Epidermal melanocyte (primary cell): ENCODE data around the gene PLEKHN1.

Experiments
- DNase-seq: peaks from one replicate; pipeline ENCODE4 v3.0.0; 2011; ENCODE audit warnings: low spot score; ENCODE audit not compliant: insufficient read length

The PLEKHN1 gene, protein sequence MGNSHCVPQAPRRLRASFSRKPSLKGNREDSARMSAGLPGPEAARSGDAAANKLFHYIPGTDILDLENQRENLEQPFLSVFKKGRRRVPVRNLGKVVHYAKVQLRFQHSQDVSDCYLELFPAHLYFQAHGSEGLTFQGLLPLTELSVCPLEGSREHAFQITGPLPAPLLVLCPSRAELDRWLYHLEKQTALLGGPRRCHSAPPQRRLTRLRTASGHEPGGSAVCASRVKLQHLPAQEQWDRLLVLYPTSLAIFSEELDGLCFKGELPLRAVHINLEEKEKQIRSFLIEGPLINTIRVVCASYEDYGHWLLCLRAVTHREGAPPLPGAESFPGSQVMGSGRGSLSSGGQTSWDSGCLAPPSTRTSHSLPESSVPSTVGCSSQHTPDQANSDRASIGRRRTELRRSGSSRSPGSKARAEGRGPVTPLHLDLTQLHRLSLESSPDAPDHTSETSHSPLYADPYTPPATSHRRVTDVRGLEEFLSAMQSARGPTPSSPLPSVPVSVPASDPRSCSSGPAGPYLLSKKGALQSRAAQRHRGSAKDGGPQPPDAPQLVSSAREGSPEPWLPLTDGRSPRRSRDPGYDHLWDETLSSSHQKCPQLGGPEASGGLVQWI

DNA sequence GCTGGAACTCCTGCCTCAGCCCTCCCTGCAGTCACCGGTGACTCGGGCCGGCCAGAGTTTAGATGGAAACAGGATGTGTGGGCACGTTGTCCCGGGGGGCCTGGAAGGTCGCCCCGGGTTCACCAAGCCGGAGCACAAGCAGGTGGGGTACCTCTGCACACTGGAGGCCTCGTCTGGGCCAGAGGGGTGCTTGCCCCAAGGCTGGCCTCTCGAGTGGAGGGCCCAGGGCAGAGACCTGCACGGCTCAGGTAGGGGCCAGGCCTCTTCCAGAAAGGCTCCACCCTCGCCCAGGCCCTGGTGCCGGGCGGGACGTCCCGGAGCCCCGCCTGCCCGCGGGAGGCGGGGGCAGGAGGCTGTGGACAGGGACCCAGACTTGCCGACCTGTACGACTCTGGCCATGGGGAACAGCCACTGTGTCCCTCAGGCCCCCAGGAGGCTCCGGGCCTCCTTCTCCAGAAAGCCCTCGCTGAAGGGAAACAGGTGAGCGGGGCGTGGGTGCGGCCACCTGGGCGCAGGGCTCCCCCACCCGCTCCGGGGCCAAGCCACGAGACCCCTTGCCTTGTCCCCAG, at the start of gene PLEKHN1:
TSS of gene PLEKHN1 (plus strand) at position 348 of the 569 bp plus-strand sequence. CDS start at position 398, 50 bp downstream.
- DNase-seq, result no peak

DNA sequence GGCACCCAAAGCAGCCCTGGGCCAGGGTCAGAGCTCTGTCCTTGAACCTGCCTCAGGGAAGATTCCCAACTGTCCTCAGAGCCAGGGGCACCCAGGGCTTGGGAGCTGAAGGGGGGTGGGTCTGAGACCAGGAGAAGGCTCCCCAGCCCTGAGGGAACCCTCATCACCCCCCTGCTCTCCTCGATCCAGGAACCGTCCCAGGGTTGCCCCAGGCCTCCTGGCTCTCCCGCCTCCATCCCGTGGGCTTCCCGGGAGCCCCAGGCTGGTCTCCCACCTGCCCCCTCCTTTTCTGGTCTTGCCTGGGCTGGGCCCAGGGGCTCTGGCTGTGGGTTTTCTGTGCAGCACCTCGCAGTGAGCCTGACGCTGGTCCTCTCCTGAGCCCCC, 49.2 kb upstream of the PLEKHN1 start:
- DNase-seq, result no peak

DNA sequence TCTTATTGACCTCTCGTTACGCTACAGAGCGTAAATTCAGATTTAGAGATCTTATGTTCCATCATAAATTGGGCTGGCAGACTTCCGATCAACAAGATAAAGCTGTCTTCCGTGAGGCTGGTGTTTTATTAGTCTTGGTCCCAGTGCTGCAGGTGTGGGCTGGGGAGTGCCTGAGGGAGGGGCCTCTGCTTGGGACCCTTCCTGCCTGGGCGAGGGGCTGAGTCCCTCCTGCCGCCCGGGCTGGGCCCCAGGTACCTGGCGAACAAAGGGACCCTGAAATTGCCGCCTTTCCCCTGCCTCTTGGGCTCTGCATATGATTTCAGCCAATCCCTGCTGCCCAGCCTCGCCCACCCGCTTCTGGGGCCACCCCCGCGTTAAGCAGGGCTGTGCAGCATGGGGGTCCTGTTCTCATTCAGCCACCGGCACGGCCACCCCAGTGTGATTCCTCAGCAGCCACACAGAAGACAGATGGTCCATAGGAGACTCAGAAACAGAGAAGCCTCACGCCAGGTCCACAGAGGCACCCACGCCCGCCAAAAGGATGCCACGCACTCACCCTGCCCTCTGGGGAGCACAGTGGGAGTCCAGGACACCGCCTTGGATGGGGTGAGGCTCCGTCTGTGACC, 48.7 kb upstream of the PLEKHN1 start:
- no peak for DNase-seq

DNA sequence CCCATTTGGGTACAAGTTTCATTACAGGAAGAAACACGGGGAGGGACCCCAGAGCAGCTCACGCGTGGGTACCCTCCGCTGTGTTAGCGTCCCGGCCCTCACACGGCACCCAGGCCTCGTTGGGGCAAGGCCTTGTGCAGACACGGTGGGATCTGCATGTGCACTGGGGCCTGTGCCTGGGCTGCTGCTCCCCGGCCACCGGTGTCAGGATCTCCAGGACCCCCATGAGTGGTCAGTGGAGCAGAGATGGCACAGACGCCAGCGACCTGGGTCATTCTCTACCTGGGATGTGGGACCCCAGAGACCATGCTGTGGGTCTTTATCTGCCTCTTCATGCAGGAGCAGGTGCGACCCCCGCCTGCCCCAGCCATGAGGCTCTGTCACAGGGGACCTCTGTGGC, 47.9 kb upstream of the PLEKHN1 start:
- no peak for DNase-seq

DNA sequence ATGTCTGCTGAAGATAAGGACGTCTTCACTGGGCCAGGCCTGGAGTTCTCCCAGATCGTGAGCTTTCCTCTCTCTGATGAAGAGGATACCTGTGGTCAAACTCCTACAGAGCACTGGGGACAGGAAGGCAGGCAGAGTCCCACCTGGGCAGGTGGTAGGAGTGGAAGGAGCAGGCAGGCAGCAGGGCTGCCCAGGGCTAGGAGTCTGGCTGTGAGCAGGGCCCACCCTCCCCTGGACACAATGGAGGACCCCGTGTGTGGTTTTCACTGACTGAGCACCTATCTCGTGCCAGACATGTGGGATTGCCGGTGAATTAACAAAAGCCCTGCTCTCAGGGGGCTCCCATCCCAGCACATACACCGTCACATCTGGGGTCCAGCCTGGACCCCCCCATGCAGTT, 47.4 kb upstream of the PLEKHN1 start:
- no peak for DNase-seq

DNA sequence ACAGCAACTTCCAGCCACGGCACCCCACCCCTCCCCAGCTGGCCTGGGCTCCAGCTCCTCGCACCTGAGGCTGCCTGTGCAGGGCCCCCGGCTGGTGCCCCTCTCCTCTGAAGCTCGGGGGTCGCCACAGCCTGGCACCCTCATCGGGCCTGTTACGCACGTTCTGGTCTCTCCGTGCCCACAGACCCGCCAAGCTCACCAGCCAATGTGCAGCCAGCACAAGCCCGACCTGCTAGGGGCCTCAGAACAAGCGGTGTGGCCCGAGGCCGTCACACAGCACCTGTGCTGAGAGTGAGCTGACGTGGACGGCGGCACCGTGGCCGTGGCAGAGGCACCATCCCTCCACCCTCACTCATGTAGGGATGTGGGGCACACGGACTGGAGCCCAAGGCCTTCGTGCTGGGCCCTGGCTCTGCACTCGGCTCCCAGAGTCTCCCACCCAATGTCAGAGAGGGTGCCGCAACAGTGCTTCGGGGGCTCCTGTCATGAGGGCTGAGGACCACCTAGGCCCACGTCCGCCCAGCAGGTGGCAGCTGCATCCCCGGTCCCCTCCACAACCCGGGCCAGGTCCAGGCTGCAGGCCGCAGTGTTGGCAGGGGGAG, 46.9 kb upstream of the PLEKHN1 start:
- DNase-seq, result no peak

DNA sequence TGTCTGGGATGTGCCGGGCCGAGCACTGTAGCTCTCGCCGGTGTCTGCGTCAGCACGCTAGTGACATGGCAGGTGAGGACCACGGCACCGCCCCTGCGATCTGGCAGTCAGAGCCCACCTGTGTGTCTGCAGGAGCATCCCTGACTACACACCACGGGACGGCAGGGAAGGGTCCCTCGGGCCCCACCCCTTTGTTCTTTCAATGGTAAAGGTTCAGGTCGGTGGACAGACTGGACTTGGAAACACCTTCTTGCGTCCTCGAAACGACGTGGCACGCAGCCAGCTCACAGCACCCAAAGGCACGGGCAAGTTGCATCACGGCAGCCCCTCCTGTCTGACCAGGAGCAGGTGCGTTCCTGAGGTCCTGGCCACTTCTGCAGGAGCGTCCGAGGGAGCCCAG, 46.3 kb upstream of the PLEKHN1 start:
- DNase-seq, result no peak

DNA sequence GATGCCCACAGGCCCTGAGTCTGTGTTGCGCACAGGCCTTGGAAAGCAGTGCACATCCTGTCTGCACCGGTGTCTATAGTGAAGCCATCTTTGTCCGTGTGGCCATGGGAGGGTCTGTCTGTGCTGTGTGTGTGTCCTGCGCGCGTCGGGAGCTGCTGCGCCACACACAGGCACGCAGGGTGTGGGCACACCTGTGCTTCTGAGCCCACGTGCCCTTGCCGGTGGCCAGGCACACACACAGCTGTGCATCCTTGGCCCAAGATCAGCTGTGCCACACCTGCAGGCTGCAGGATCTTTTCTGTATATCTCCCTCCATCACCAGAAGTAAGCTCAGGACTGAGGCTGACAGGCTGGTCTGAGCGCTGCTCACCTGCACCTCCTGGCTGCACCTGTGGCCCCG, 45.8 kb upstream of the PLEKHN1 start:
- no peak for DNase-seq

DNA sequence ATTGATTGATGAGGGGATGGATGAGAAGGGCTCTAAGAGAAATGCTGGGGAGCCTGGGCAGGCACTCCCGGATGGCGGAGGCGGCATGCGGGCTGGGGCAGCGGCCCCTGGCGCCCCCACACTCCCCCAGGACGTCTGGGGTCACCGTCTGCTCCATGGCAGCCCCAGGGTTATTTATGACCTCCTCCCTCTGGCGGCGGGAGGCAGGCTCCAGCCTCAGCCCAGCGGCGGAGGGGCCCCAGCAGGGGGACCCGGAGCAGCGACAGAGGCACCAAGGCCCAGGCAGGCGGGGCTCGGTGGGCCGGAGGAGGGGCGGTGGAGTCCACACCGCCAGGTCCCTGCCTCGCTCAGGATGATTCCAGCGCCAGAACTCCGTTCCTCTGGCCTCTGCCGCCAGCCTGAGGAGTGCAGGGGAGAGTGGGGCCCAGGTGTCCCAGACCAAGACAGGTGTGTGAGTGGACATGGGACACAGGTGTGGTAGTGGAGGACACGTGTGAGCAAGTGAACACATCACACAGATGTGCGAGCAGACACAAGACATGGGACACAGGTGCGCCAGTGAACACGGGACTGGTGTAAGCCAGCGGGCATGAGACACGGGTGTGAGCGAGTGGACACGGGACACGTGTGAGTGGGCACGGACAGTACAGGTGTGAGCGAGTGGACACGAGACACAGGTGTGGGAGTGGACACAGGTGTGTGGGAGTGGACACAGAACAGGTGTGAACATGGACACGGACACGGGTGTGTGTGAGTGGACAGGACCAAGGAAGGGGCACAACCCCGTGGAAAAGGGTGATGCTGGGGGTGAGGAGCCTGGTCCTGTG, 45.1 kb upstream of the PLEKHN1 start:
- DNase-seq, result peak; percentile 94

DNA sequence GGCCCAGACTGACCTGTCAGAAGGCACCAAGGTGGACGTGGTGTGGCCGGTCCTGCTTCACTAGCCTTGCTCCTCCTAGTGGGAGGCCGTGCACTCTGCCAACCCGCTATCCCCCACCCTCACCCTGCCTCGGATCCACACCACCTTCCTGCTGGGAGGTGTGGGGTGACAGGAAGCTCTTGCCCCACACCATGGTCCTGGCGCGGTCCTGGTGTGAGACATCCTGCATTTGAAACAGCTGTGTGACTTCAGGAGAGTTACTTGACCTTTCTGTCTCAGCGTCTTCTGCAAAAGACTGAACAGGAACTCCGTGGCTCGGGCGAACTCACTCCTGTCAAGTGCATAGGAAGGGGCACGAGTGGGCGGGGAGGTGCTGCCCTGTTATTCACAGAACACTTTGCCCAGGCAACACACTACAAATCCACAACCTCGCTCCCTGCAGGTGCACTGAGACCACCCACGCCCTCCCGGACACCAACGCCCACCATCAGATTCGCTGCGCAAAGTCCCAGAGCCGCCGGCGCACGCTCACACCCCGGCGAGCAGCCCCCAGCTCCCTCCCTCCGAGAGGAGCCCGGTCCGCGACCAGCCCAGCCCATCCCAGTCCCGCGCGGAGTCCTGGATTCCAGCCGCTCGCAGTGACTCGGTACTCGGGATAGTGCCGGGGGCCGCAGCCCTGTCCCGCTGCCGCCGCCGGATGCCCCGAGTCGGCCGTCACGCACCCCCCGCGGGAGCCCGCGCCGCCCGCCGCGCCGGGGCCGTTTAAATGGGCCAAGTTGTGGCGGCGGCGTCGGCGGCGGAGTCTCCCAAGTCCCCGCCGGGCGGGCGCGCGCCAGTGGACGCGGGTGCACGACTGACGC, 42.9 kb upstream of the PLEKHN1 start, which contains the start of gene SAMD11:
TSS of gene SAMD11 (plus strand) at position 793 of the 860 bp plus-strand sequence. CDS start 509 bp downstream, outside the sequence.
- DNase-seq, result peak; percentile 69

DNA sequence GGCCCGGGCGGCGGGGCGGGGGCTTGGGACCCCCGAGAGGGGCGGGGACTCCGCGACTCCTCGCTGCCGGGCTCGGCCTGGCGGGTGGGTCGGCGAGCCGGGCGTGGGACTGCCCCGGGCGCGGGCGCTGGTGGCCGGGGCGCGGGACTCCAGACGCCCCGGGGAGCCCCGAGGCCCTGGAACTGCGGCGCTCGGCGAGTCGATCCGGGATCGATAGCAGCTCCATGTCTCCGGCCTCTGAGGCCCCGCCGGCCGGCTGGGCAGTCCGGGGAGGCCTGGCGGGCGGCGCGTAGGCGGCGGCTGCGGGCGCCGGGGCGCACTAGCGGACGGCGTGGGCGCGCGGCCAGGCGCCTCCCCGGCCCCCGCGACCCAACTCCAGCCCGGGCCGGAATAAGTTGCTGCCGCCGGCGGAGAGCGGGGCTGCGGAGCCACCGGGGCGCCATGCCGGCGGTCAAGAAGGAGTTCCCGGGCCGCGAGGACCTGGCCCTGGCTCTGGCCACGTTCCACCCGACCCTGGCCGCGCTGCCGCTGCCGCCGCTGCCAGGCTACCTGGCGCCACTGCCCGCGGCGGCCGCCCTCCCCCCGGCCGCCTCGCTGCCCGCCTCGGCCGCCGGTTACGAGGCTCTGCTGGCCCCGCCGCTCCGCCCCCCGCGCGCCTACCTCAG, 42.2 kb upstream of the PLEKHN1 start:
- DNase-seq, result no peak

DNA sequence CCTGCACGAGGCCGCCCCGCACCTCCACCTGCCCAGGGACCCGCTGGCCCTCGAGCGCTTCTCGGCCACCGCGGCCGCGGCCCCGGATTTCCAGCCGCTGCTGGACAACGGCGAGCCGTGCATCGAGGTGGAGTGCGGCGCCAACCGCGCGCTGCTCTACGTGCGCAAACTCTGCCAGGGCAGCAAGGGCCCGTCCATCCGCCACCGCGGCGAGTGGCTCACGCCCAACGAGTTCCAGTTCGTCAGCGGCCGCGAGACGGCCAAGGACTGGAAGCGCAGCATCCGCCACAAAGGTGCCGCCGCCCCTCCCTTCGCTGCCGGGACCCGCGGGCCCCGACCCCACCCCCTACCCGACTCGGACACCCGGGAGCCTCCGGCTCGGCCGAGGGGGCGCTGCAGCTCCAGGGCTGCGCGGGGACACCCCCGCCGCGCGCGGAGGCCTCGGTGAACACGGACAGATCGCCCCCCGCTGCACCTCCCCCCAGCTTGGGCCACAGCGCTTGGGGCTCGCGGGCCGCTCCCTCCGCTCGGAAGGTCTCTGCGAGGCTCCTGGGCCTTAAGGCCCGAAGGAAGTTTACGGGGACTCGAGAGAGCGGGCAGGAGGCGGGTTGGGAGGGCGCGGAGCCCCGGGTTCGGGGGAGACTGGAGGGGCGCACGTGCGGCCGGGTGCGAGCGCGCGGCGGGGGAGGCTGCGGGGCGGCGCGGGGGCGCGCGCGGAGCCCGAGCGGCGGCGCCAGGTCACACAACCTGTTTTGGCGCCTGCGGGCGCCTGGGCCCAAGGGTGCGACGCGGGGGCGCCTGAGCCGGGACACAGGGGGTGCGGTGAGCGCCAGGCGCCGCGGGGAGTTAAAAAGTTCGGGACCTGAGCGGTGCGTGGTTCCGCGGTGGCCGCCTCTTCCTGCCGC, 41.4 kb upstream of the PLEKHN1 start:
- DNase-seq, result no peak

DNA sequence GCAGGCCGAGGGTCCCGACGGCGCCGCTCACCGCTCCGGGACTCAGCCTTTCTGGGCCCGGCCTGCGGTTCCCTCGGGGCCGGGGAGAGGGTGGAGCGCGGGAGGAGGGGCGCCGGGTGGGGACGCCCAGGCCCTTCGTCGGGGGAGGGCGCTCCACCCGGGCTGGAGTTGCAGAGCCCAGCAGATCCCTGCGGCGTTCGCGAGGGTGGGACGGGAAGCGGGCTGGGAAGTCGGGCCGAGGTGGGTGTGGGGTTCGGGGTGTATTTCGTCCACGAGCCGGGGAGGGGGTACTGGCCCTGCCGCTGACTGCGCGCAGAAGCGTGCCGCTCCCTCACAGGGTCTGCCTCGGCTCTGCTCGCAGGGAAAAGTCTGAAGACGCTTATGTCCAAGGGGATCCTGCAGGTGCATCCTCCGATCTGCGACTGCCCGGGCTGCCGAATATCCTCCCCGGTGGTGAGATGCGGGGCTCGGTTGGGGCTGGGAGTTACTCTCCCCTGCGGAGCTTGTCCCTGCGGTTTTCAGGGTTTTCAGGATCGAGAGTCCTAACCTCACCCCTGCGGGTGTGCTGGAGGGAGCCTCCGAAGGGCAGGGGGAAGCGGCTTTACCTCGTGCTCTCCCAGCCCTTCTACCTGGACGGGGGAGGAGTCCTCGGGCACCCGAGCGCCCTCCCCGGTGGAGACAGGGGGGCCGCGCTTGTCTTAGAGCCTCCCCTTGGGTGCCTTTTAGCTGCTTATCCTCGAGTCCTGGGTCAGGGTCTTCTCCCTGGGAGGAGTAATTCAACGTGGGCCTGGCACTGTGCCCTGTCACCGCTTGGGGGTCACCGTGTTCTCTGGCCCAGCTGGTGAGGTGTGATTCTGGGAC, 40.5 kb upstream of the PLEKHN1 start:
- DNase-seq, result no peak

DNA sequence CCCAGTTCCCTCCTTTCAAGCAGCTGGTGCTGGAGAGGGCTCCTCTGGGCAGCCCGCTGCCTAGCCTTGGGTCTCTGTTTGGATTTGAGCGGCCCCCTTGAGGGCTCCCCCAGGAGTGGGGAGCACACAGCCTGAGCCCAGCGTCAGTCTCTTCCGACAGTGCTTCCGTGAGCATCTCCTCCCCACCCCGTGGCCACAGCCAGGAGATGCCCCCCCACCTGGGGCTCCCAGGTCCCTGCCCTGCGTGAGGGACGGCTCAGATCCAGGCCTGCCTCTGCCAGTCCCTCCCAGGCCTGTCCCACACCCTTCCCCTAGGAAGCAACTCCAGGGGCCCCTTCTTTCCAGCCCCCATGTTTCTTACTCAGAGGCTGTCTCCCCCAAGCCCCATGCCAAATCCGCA, 39.0 kb upstream of the PLEKHN1 start:
- DNase-seq, result no peak

DNA sequence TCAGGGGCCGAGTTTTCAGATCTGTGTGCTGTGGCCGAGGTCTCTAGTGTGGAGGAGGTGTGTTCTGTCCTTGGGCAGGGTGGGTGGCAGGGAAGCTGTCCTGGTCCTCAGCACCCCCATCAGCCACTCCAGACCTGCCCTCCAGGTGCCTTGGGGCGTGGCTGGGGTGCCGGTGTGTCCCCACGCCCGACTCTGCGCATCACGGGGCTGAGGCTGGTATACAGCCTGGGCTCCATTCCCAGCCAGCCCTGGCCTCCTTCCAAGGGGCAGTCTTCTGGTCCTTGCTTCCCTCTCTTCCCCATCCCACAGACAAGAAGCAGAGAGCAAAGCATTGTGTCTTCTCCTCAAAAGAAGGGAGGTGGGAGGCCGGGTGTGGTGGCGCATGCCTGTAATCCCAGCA, 38.5 kb upstream of the PLEKHN1 start:
- no peak for DNase-seq

DNA sequence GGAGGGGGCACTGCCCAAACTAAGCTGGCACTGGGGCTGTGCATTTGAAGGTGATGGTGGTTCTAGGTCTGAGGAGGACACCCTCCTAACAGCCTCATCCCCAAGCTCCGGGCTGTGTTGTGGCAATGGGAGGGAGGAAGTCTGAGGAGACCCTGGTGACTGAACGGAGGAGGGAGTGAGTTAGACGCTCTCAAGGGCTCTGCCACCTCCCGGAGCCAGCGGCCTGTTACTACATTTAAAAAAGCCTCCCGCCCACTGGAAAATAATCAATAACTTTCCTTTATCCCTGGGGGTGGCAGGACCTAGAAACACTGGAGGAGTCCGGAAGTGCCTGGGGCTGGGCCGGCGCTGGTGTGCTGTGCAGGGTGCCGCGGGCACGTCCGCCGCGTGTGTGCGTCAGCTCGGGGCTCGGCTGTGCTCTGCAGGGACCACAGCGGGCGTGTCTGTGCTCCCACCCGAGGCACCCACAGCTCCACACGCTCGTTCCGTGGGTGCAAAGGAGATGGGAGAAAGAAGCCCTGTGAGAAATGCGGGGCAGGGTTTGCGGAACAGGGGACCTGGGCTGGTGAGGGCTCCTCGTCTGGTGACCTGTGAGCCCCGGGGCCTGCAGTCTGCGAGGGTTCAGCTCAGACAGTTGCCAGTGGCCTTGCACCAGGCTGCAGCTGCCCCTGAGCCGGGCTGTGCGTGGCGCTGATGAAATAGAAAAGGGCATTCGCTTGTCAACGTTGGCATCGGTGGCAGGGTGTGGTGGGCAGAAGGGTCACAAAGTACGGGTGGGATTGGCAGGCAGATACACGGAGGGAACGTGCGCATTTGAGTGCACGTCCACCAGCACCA, 37.2 kb upstream of the PLEKHN1 start:
- no peak for DNase-seq
